Keratinocyte (primary cell): ENCODE results near the gene METTL1. TPM values are rescaled to one million over a fixed set of nuclear protein-coding genes. Genes with fewer than 3 reads are reported as not detected.

ENCODE experiments used
- DNase-seq: peaks from one replicate; pipeline ENCODE4 v3.0.0-alpha.2; 2011; ENCODE audit warnings: low read depth, missing footprints, low spot score
- FAIRE-seq: peaks from 2 replicates; lab custom pipeline; 2011; peaks lifted over from hg19 to GRCh38; lab: Jason Lieb, UNC
- H2AFZ ChIP-seq: 2 replicates; pipeline ENCODE4 v1.6.0; 2012; ENCODE audit warnings: low read length, control low read depth, inconsistent platforms; ENCODE audit not compliant: control insufficient read depth
- H3K27ac ChIP-seq: 2 replicates; pipeline ENCODE4 v1.5.1; 2011; ENCODE audit warnings: low read length; ENCODE audit not compliant: control insufficient read depth, insufficient read depth
- H3K27me3 ChIP-seq: 3 replicates; pipeline ENCODE4 v1.6.0; 2011; ENCODE audit warnings: low read length; ENCODE audit not compliant: control insufficient read depth, insufficient read depth; ENCODE audit errors: extremely low read depth
- H3K36me3 ChIP-seq, 2 experiments: 2 replicates in 1 of 2; 3 replicates in 1 of 2; pipeline ENCODE4 v1.5.1; 2011; ENCODE audit warnings: low read length in 2 of 2, mild to moderate bottlenecking in 1 of 2; ENCODE audit not compliant: control insufficient read depth in 2 of 2, insufficient read depth in 2 of 2; ENCODE audit errors: extremely low read depth in 1 of 2
- H3K4me1 ChIP-seq: 3 replicates; pipeline ENCODE4 v1.5.1; 2011; ENCODE audit warnings: low read length; ENCODE audit not compliant: control insufficient read depth, insufficient read depth; ENCODE audit errors: extremely low read depth
- H3K4me2 ChIP-seq: 3 replicates; pipeline ENCODE4 v1.6.0; 2011; ENCODE audit warnings: low read depth, low read length; ENCODE audit not compliant: control insufficient read depth, insufficient read depth; ENCODE audit errors: extremely low read depth
- H3K4me3 ChIP-seq, 3 experiments: fragments of 200-600 bp in 1 of 3; sonication (generic) in 1 of 3; 2 replicates in 2 of 3; 3 replicates in 1 of 3; pipeline ENCODE4 v1.5.1; 2011 to 2016; ENCODE audit warnings: low read length in 3 of 3, mild to moderate bottlenecking in 3 of 3, control low read depth in 2 of 3, inconsistent platforms in 1 of 3, low read depth in 1 of 3, mixed read lengths in 1 of 3, mixed run types in 1 of 3, moderate library complexity in 1 of 3; ENCODE audit not compliant: control insufficient read depth in 2 of 3, insufficient read depth in 2 of 3; ENCODE audit errors: extremely low read depth in 1 of 3
- H3K79me2 ChIP-seq: 2 replicates; pipeline ENCODE4 v1.6.0; 2012; ENCODE audit warnings: low read length; ENCODE audit not compliant: control insufficient read depth, insufficient read depth
- H3K9ac ChIP-seq: 3 replicates; pipeline ENCODE4 v1.6.0; 2011; ENCODE audit warnings: low read length; ENCODE audit not compliant: control insufficient read depth, insufficient read depth; ENCODE audit errors: extremely low read depth
- H3K9me1 ChIP-seq: 3 replicates; pipeline ENCODE4 v1.6.0; 2011; ENCODE audit warnings: low read length; ENCODE audit not compliant: control insufficient read depth, insufficient read depth; ENCODE audit errors: extremely low read depth
- H3K9me3 ChIP-seq: 2 replicates; pipeline ENCODE4 v1.5.1; 2012; ENCODE audit warnings: low read depth, low read length; ENCODE audit not compliant: control insufficient read depth
- H4K20me1 ChIP-seq: 3 replicates; pipeline ENCODE4 v1.6.0; 2011; ENCODE audit warnings: low read length; ENCODE audit not compliant: control insufficient read depth, insufficient read depth; ENCODE audit errors: extremely low read depth
- EZH2 ChIP-seq: IDR thresholded peaks from one replicate; pipeline ENCODE4 v1.6.1; 2012; ENCODE audit warnings: inconsistent platforms, mild to moderate bottlenecking, low read length, moderate library complexity
- dilution Hi-C: fragments of 300-500 bp; cut with MboI; formaldehyde crosslinking; loops from one replicate; pipeline ENCODE4 v1.7.0; 2020; ENCODE audit warnings: low sequenced_read_pairs; ENCODE audit not compliant: extremely low pct_ligation_motif_present
- polyA plus RNA-seq, 5 experiments: library from polyadenylated mRNA; depleted of rRNA in 3 of 5; stranded (reverse) in 3 of 5; stranded (forward) in 1 of 5; unstranded in 1 of 5; fragments of >200 nt; gene quantifications; 1 replicate in 1 of 5; 2 replicates in 3 of 5; 3 replicates in 1 of 5; pipeline versions ENCODE4 v1.2.1 to v1.2.3, GENCODE V29; 2011 to 2012; ENCODE audit warnings: missing spikeins in 2 of 5, low read depth in 1 of 5, low replicate concordance in 1 of 5
- TF ChIP-seq, protein P1 (sequence below), 3 experiments: IDR thresholded peaks in 1 of 3; conservative IDR thresholded peaks in 1 of 3; optimal IDR thresholded peaks in 1 of 3; 2 replicates in 2 of 3; 3 replicates in 1 of 3; pipeline versions ENCODE3 to v1.5.1; 2011; ENCODE audit warnings: low read length in 3 of 3, mild to moderate bottlenecking in 3 of 3, moderate library complexity in 2 of 3, control low read depth in 1 of 3, inconsistent platforms in 1 of 3; ENCODE audit not compliant: insufficient read depth in 2 of 3; ENCODE audit errors: extremely low read depth in 1 of 3

METTL1 gene
- polyA plus RNA-seq, 1 donor (not counting 4 experiments of a cell fraction or from before 2014, with no cell fraction given): 24.5 TPM

- Histone ChIP-seq H3K27ac (no peak overlapping the region), H3K9ac (no peak overlapping the region), H4K20me1 (no peaks in the 10 kb centered on the region), H3K9me1 (no peaks in the 10 kb centered on the region), H3K27me3 (no peaks in the 10 kb centered on the region), H2AFZ (no peak overlapping the region), H3K9me3 (no peaks in the 10 kb centered on the region), H3K4me1 (no peaks in the 10 kb centered on the region), H3K4me3 (no peak overlapping the region), H3K79me2 (peaks cover 3% of the 10 kb centered on the region), H3K36me3 (peaks cover 5 to 11% of the 10 kb centered on the region in 2 experiments), H3K4me2 (no peak overlapping the region)
- FAIRE-seq (no peak), DNase-seq (no peak)
- dilution Hi-C loops: no loop called here
- TF ChIP-seq, protein P1, sequence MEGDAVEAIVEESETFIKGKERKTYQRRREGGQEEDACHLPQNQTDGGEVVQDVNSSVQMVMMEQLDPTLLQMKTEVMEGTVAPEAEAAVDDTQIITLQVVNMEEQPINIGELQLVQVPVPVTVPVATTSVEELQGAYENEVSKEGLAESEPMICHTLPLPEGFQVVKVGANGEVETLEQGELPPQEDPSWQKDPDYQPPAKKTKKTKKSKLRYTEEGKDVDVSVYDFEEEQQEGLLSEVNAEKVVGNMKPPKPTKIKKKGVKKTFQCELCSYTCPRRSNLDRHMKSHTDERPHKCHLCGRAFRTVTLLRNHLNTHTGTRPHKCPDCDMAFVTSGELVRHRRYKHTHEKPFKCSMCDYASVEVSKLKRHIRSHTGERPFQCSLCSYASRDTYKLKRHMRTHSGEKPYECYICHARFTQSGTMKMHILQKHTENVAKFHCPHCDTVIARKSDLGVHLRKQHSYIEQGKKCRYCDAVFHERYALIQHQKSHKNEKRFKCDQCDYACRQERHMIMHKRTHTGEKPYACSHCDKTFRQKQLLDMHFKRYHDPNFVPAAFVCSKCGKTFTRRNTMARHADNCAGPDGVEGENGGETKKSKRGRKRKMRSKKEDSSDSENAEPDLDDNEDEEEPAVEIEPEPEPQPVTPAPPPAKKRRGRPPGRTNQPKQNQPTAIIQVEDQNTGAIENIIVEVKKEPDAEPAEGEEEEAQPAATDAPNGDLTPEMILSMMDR (optimal IDR thresholded peaks at IDR 0.05 in 1 of 3, IDR thresholded peaks at IDR 0.05 in 1 of 3, conservative IDR thresholded peaks at IDR 0.05 in 1 of 3; ENCODE audit: extremely low read depth in 1 of 3, insufficient read depth in 2 of 3, low read length in 3 of 3): no peak
- TF ChIP-seq EZH2: no peak
Observed at GRCh38 chr12:57777367-57777766, 5.5 kb upstream of the METTL1 start.

DNA sequence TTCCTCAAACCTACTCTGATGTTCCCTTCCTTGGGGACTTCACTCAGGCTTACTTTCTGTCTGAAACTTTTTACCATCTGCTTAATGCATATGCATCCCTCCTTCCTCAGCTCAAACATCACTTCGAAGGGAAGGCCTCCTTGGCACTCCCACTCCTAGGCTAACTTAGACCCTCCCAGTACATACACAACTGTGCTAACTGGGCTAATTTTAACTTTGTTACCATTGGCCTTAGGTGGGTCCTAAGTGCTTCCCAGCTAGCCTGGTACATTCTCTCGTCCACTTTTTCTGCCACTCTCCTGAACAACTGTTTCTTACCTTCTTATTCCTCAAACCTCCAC, 4.3 kb upstream of the METTL1 start:
- Histone ChIP-seq H3K27me3 (no peaks in the 10 kb centered on the region), H3K9ac (no peak overlapping the region), H3K4me2 (no peak overlapping the region), H3K79me2 (peaks cover 6% of the 10 kb centered on the region), H3K4me1 (peaks cover 4% of the 10 kb centered on the region), H3K36me3 (peaks cover 5 to 11% of the 10 kb centered on the region in 2 experiments), H2AFZ (no peak overlapping the region), H3K27ac (no peak overlapping the region), H3K9me1 (no peaks in the 10 kb centered on the region), H3K4me3 (no peak overlapping the region), H3K9me3 (no peaks in the 10 kb centered on the region), H4K20me1 (no peaks in the 10 kb centered on the region)
- FAIRE-seq: no peak
- TF ChIP-seq EZH2: no peak
- TF ChIP-seq, protein P1 (optimal IDR thresholded peaks at IDR 0.05 in 1 of 3, IDR thresholded peaks at IDR 0.05 in 1 of 3, conservative IDR thresholded peaks at IDR 0.05 in 1 of 3; ENCODE audit: extremely low read depth in 1 of 3, insufficient read depth in 2 of 3, low read length in 3 of 3): no peak
- DNase-seq: no peak
- dilution Hi-C loops: no loop called here
